Fibroblast of villous mesenchyme (primary cell): ENCODE results near the gene PFN4. TPM values are rescaled to one million over a fixed set of nuclear protein-coding genes. Genes with fewer than 3 reads are reported as not detected.

Experiments
- DNase-seq: peaks from one replicate; pipeline ENCODE4 v3.0.0-alpha.2; 2010; ENCODE audit warnings: low read depth
- H3K4me3 ChIP-seq: 2 replicates; pipeline ENCODE4 v1.5.1; 2011; ENCODE audit warnings: low read depth, mild to moderate bottlenecking, low read length
- CTCF ChIP-seq: IDR thresholded peaks from 2 replicates; pipeline ENCODE4 v1.5.1; 2012; ENCODE audit warnings: low read depth, mild to moderate bottlenecking, low read length; ENCODE audit not compliant: insufficient read depth
- total RNA-seq: library from RNA; depleted of rRNA; stranded (reverse); fragments of >200 nt; gene quantifications from 2 replicates; pipeline ENCODE4 v1.2.3, GENCODE V29; 2012

PFN4 gene
- total RNA-seq, 1 donor = 0.43 TPM

- no peak for TF ChIP-seq CTCF
- no peak for DNase-seq
- no peak overlapping the region for H3K4me3 ChIP-seq
Measured at GRCh38 chr2:24073816-24074215, 49.3 kb downstream of the PFN4 start.

GRCh38 chr2:24072259-24072658 is 50.9 kb downstream of the PFN4 start:
- DNase-seq = no peak
- no peak for TF ChIP-seq CTCF
- no peak overlapping the region for H3K4me3 ChIP-seq

- no peak for DNase-seq
- no peak for TF ChIP-seq CTCF
- H3K4me3 ChIP-seq = no peak overlapping the region
Measured at GRCh38 chr2:24065341-24065740, 57.8 kb downstream of the PFN4 start.

Other genes starting within 250 kb of the PFN4 start
- gene ATAD2B, start 196.2 kb downstream of the PFN4 start, total RNA-seq = 12.9 and 16.0 TPM in 2 replicates
- 9.3 and 18.1 TPM in 2 replicates for gene UBXN2A, start 182.9 kb downstream of the PFN4 start, total RNA-seq
- gene MFSD2B, start 113.2 kb downstream of the PFN4 start, total RNA-seq = under 0.01 and 0.32 TPM in 2 replicates
- 7.7 and 14.7 TPM in 2 replicates for gene WDCP, start 75.9 kb downstream of the PFN4 start, total RNA-seq
- gene FKBP1B, start 73.6 kb downstream of the PFN4 start, total RNA-seq = 6.0 and 9.3 TPM in 2 replicates
- 112 and 146 TPM in 2 replicates for gene SF3B6, start 47.0 kb downstream of the PFN4 start, total RNA-seq
- gene TP53I3, start 38.5 kb downstream of the PFN4 start, total RNA-seq = 66.9 and 79.9 TPM in 2 replicates
- gene FAM228B, start 135 bp upstream of the PFN4 start, total RNA-seq = 8.1 and 14.2 TPM in 2 replicates
- 0.43 and 0.64 TPM in 2 replicates for gene FAM228A, start 51.7 kb upstream of the PFN4 start, total RNA-seq
- 23.2 and 35.8 TPM in 2 replicates for gene ITSN2, start 237.2 kb upstream of the PFN4 start, total RNA-seq